H1 (cell line): ENCODE data around the gene CCDC9B. TPM values are rescaled to one million over a fixed set of nuclear protein-coding genes. Genes with fewer than 3 reads are reported as not detected.

Experiments
- CTCF ChIA-PET: fragments of 300-600 bp; sonication (Branson Sonifier 250); formaldehyde crosslinking; loops from one replicate; lab custom pipeline; 2021; ENCODE audit not compliant: partially characterized antibody; lab: Charles Lee
- POLR2A ChIA-PET: fragments of 300-600 bp; sonication (Branson Sonifier 250); formaldehyde crosslinking; loops from one replicate; lab custom pipeline; 2021; ENCODE audit warnings: inconsistent platforms; ENCODE audit not compliant: partially characterized antibody; lab: Charles Lee
- DNase-seq, 2 experiments: peaks; one replicate each; pipeline versions ENCODE4 v3.0.0 to v3.0.0-alpha.2; 2010 to 2022; ENCODE audit warnings: low spot score in 2 of 2, low read depth in 1 of 2, mixed read lengths in 1 of 2
- FAIRE-seq: peaks from 2 replicates; lab custom pipeline; 2011; peaks lifted over from hg19 to GRCh38; lab: Jason Lieb, UNC
- H2AFZ ChIP-seq: 2 replicates; pipeline ENCODE4 v1.8.1; 2012; ENCODE audit warnings: low read length, inconsistent platforms
- H2AK5ac ChIP-seq: 2 replicates; pipeline ENCODE4 v1.6.1; 2013; ENCODE audit warnings: low read depth, low read length
- H2BK120ac ChIP-seq: replicated peaks from 2 replicates; pipeline ENCODE3; 2013; ENCODE audit warnings: low read depth, low read length, inconsistent platforms
- H2BK12ac ChIP-seq: 2 replicates; pipeline ENCODE4 v1.6.1; 2013; ENCODE audit warnings: low read depth, low read length
- H2BK15ac ChIP-seq: 2 replicates; pipeline ENCODE4 v1.6.1; 2013; ENCODE audit warnings: low read length
- H2BK20ac ChIP-seq: 2 replicates; pipeline ENCODE4 v1.6.1; 2013; ENCODE audit warnings: low read length
- H2BK5ac ChIP-seq: 2 replicates; pipeline ENCODE4 v1.6.1; 2013; ENCODE audit warnings: low read depth, low read length
- H3K14ac ChIP-seq: 2 replicates; pipeline ENCODE4 v1.6.1; 2013; ENCODE audit warnings: inconsistent platforms; ENCODE audit not compliant: insufficient read length
- H3K18ac ChIP-seq: 2 replicates; pipeline ENCODE4 v1.6.1; 2013; ENCODE audit warnings: low read length; ENCODE audit errors: extremely low read depth
- H3K23ac ChIP-seq: 2 replicates; pipeline ENCODE4 v1.6.1; 2013; ENCODE audit warnings: inconsistent platforms; ENCODE audit not compliant: insufficient read length
- H3K23me2 ChIP-seq: 2 replicates; pipeline ENCODE4 v1.6.1; 2013; ENCODE audit warnings: low read depth, low read length
- H3K27ac ChIP-seq: 2 replicates; pipeline ENCODE4 v1.6.1; 2011; ENCODE audit warnings: low read depth, low read length, inconsistent platforms
- H3K27me3 ChIP-seq, 4 experiments: replicated peaks in 1 of 4; 1 replicate in 1 of 4; 2 replicates in 3 of 4; pipeline versions ENCODE4 v1.6.1 to v1.8.1; 2011 to 2013; ENCODE audit warnings: low read length in 3 of 4, mild to moderate bottlenecking in 3 of 4, inconsistent platforms in 2 of 4, mixed read lengths in 2 of 4, moderate library complexity in 1 of 4; ENCODE audit not compliant: control insufficient read depth in 3 of 4, insufficient read depth in 3 of 4; ENCODE audit errors: extremely low read depth in 1 of 4
- H3K36me3 ChIP-seq, 4 experiments: 2 replicates each; pipeline versions ENCODE4 v1.6.1 to v1.8.1; 2011 to 2013; ENCODE audit warnings: mild to moderate bottlenecking in 4 of 4, low read length in 3 of 4, moderate library complexity in 2 of 4, control low read depth in 1 of 4, inconsistent platforms in 1 of 4; ENCODE audit not compliant: insufficient read depth in 4 of 4, control insufficient read depth in 2 of 4
- H3K4ac ChIP-seq: replicated peaks from 2 replicates; pipeline ENCODE3; 2013; ENCODE audit warnings: low read length, low read depth, mixed read lengths, inconsistent platforms; ENCODE audit not compliant: insufficient read length
- H3K4me1 ChIP-seq, 4 experiments: replicated peaks in 1 of 4; 1 replicate in 1 of 4; 2 replicates in 3 of 4; pipeline versions ENCODE4 v1.6.1 to v1.8.1; 2011 to 2013; ENCODE audit warnings: low read length in 3 of 4, inconsistent platforms in 2 of 4, mixed read lengths in 1 of 4; ENCODE audit not compliant: insufficient read depth in 4 of 4, control insufficient read depth in 3 of 4
- H3K4me2 ChIP-seq, 2 experiments: 2 replicates each; pipeline versions ENCODE4 v1.6.1 to v1.8.1; 2011 to 2013; ENCODE audit warnings: low read depth in 2 of 2, low read length in 2 of 2, control low read depth in 1 of 2, inconsistent platforms in 1 of 2, mild to moderate bottlenecking in 1 of 2; ENCODE audit not compliant: insufficient read depth in 1 of 2
- H3K4me3 ChIP-seq, 4 experiments: fragments of 200-600, 300-600 bp in 1 of 4; sonication (generic), shearing (Covaris generic), sonication (Bioruptor Twin) in 1 of 4; 2 replicates each; pipeline versions ENCODE4 v1.5.1 to v1.8.1; 2011 to 2016; ENCODE audit warnings: low read length in 4 of 4, low read depth in 3 of 4, control low read depth in 2 of 4, inconsistent platforms in 2 of 4, mild to moderate bottlenecking in 2 of 4, mixed read lengths in 1 of 4, moderate library complexity in 1 of 4; ENCODE audit not compliant: insufficient read depth in 2 of 4; ENCODE audit errors: extremely low read depth in 1 of 4
- H3K56ac ChIP-seq: replicated peaks from 2 replicates; pipeline ENCODE3; 2013; ENCODE audit warnings: low read depth, mild to moderate bottlenecking, mixed read lengths, low read length, inconsistent platforms; ENCODE audit not compliant: insufficient read length
- H3K79me1 ChIP-seq: 2 replicates; pipeline ENCODE4 v1.6.1; 2013; ENCODE audit warnings: low read depth, low read length, control low read depth
- H3K79me2 ChIP-seq, 2 experiments: 2 replicates each; pipeline versions ENCODE4 v1.6.1 to v1.8.1; 2012 to 2013; ENCODE audit warnings: low read length in 2 of 2, mild to moderate bottlenecking in 2 of 2, inconsistent platforms in 1 of 2; ENCODE audit not compliant: insufficient read depth in 2 of 2, control insufficient read depth in 1 of 2
- H3K9ac ChIP-seq, 4 experiments: replicated peaks in 1 of 4; 1 replicate in 1 of 4; 2 replicates in 3 of 4; pipeline versions ENCODE4 v1.6.1 to v1.8.1; 2011 to 2013; ENCODE audit warnings: low read depth in 3 of 4, low read length in 3 of 4, control low read depth in 2 of 4, mild to moderate bottlenecking in 2 of 4, moderate library complexity in 2 of 4, inconsistent platforms in 1 of 4; ENCODE audit errors: extremely low read depth in 1 of 4
- H3K9me3 ChIP-seq, 2 experiments: 2 replicates each; pipeline versions ENCODE4 v1.6.1 to v1.8.1; 2012 to 2013; ENCODE audit warnings: mild to moderate bottlenecking in 2 of 2, moderate library complexity in 2 of 2, control low read depth in 1 of 2, inconsistent platforms in 1 of 2, low read depth in 1 of 2, low read length in 1 of 2, mixed read lengths in 1 of 2; ENCODE audit not compliant: insufficient read depth in 2 of 2
- H4K20me1 ChIP-seq, 2 experiments: replicated peaks in 1 of 2; 2 replicates each; pipeline versions ENCODE3 to v1.8.1; 2011 to 2013; ENCODE audit warnings: inconsistent platforms in 2 of 2, low read length in 2 of 2, mild to moderate bottlenecking in 1 of 2; ENCODE audit not compliant: insufficient read depth in 2 of 2, control insufficient read depth in 1 of 2
- H4K5ac ChIP-seq: 2 replicates; pipeline ENCODE4 v1.6.1; 2013; ENCODE audit warnings: low read length, low read depth, mixed read lengths, inconsistent platforms; ENCODE audit not compliant: insufficient read length
- H4K8ac ChIP-seq: 2 replicates; pipeline ENCODE4 v1.8.0; 2013; ENCODE audit warnings: mild to moderate bottlenecking, moderate library complexity, low read length, inconsistent platforms; ENCODE audit not compliant: insufficient read depth; ENCODE audit errors: extremely low read depth
- H4K91ac ChIP-seq: replicated peaks from 2 replicates; pipeline ENCODE3; 2013; ENCODE audit warnings: low read length, mixed read lengths, inconsistent platforms; ENCODE audit not compliant: insufficient read length
- BACH1 ChIP-seq: IDR thresholded peaks from 2 replicates; pipeline ENCODE4 v1.6.1; 2012; ENCODE audit warnings: low read length, improper control_type of control experiment
- BCL11A ChIP-seq, 2 experiments: IDR thresholded peaks; one replicate each; pipeline ENCODE4 v1.6.1; 2011; ENCODE audit warnings: low read depth in 2 of 2, low read length in 2 of 2, mild to moderate bottlenecking in 2 of 2
- BRCA1 ChIP-seq: IDR thresholded peaks from 2 replicates; pipeline ENCODE4 v1.6.1; 2012; ENCODE audit warnings: low read depth, low read length, improper control_type of control experiment
- GABPA ChIP-seq: IDR thresholded peaks from 2 replicates; pipeline ENCODE4 v1.6.1; 2011; ENCODE audit warnings: mild to moderate bottlenecking, low read length, moderate library complexity, borderline replicate concordance; ENCODE audit not compliant: insufficient read depth
- HDAC2 ChIP-seq, 2 experiments: fragments of 300-600 bp in 1 of 2; sonication (generic) in 1 of 2; IDR thresholded peaks; 2 replicates each; pipeline ENCODE4 v1.6.1; 2011 to 2012; ENCODE audit warnings: low read depth in 2 of 2, low read length in 2 of 2, mild to moderate bottlenecking in 2 of 2, moderate library complexity in 2 of 2, borderline replicate concordance in 1 of 2, inconsistent platforms in 1 of 2
- KDM1A ChIP-seq: fragments of 200-600, 300-600 bp; sonication (generic); IDR thresholded peaks from 2 replicates; pipeline ENCODE4 v1.7.1; 2016; ENCODE audit warnings: mild to moderate bottlenecking, low read length, borderline replicate concordance
- KDM4A ChIP-seq: IDR thresholded peaks from one replicate; pipeline ENCODE4 v1.7.1; 2012; ENCODE audit warnings: low read depth, mild to moderate bottlenecking, moderate library complexity, low read length, inconsistent platforms; ENCODE audit not compliant: severe bottlenecking
- POLR2AphosphoS5 ChIP-seq: IDR thresholded peaks from 2 replicates; pipeline ENCODE4 v1.6.1; 2011; ENCODE audit warnings: low read depth, low read length
- POU5F1 ChIP-seq: IDR thresholded peaks from 2 replicates; pipeline ENCODE4 v1.6.1; 2011; ENCODE audit warnings: low read depth, mild to moderate bottlenecking, low read length, moderate library complexity
- RNF2 ChIP-seq: fragments of 200-900, 300-1000 bp; sonication (generic); IDR thresholded peaks from 2 replicates; pipeline ENCODE4 v1.7.1; 2016; ENCODE audit warnings: borderline replicate concordance, low read depth, mild to moderate bottlenecking, antibody characterized with exemption, low read length; ENCODE audit not compliant: poor library complexity, severe bottlenecking; ENCODE audit errors: missing control alignments
- SIN3A ChIP-seq, 2 experiments: IDR thresholded peaks in 1 of 2; conservative IDR thresholded peaks in 1 of 2; 2 replicates each; pipeline ENCODE4 v1.6.1; 2011 to 2012; ENCODE audit warnings: low read length in 2 of 2, improper control_type of control experiment in 1 of 2, low read depth in 1 of 2, mild to moderate bottlenecking in 1 of 2
- SP1 ChIP-seq: IDR thresholded peaks from 2 replicates; pipeline ENCODE4 v1.6.1; 2011; ENCODE audit warnings: low read depth, low read length
- SP2 ChIP-seq: IDR thresholded peaks from 2 replicates; pipeline ENCODE4 v1.6.1; 2012; ENCODE audit warnings: mild to moderate bottlenecking, low read length, inconsistent platforms
- SP4 ChIP-seq: IDR thresholded peaks from 2 replicates; pipeline ENCODE4 v1.6.1; 2012; ENCODE audit warnings: low read length, inconsistent platforms
- WGBS, 2 experiments: shearing (Covaris generic) in 1 of 2; methylation state at CpG; one replicate each; pipeline versions ENCODE4 v1.1.6 to v1.1.7; 2013 to 2015; ENCODE audit warnings: low lambda C conversion rate in 2 of 2, mixed read lengths in 2 of 2, inconsistent platforms in 1 of 2, low coverage in 1 of 2, missing lambda C conversion rate in 1 of 2; ENCODE audit not compliant: insufficient replicate concordance in 2 of 2, insufficient coverage in 1 of 2, insufficient read length in 1 of 2; ENCODE audit errors: extremely low coverage in 1 of 2, missing lambda C conversion rate in 1 of 2; 5-methylcytosine and 5-hydroxymethylcytosine counted together
- polyA plus RNA-seq, 7 experiments: library from polyadenylated mRNA; depleted of rRNA in 3 of 7; stranded (reverse) in 5 of 7; unstranded in 2 of 7; fragments of >200 nt in 5 of 7; fragments of 200-250 nt in 2 of 7; gene quantifications; 1 replicate in 5 of 7; 2 replicates in 1 of 7; 4 replicates in 1 of 7; pipeline versions ENCODE4 v1.2.1 to v1.2.3, GENCODE V29; 2011 to 2013; ENCODE audit warnings: missing spikeins in 2 of 7, mixed read lengths in 2 of 7
- total RNA-seq: library from RNA; stranded (reverse); fragmentation: NEBNext Ultra II Directional; extraction: Animal tissue kit (Norgen Biotek cat#: 25700); gene quantifications from 2 replicates; pipeline ENCODE4 v1.2.1, GENCODE V29; 2021

CCDC9B gene
- total and polyA plus RNA-seq, 2 of the 8 experiments (the other 6 are each of a cell fraction or from before 2014, with no cell fraction given) = 0.45 to 0.78 TPM

- no peak overlapping the region for H3K4ac ChIP-seq
- no peak overlapping the region for H2BK12ac ChIP-seq
- no peak overlapping the region for H3K18ac ChIP-seq
- peaks cover 6% of the 10 kb centered on the region; the same call in 1 of the 2 replicates for H3K23me2 ChIP-seq
- no peak overlapping the region for H4K91ac ChIP-seq
- H3K79me1 ChIP-seq = peaks cover 6% of the 10 kb centered on the region
- H3K9ac ChIP-seq = no peak overlapping the region
- no peak overlapping the region for H3K56ac ChIP-seq
- ChIA-PET CTCF (interaction anchor here (1.1 to 5.1 kb wide), 5 partner anchors 10 to 41 kb away, joined by 4 to 49 read pairs (median 6); no protein-coding TSS in a partner anchor), POLR2A (interaction anchor here (1.1 kb wide), 1 partner anchor 10 kb away, joined by 4 read pairs; no protein-coding TSS in a partner anchor)
- peaks cover 0 to 11% of the 10 kb centered on the region in 2 experiments; a peak in 2 of 4 replicates for H3K79me2 ChIP-seq
- no peak overlapping the region for H2AFZ ChIP-seq
- H2BK120ac ChIP-seq = no peak overlapping the region
- DNase-seq (no peak), FAIRE-seq (no peak)
- 100% methylated on average over 4 of the region's 4 CpGs; no CpG with 5 or more reads in 1 of the 2 experiments for WGBS, 2 experiments
- H2AK5ac ChIP-seq = no peak overlapping the region
- no peaks in the 10 kb centered on the region for H3K27me3 ChIP-seq
- H3K4me2 ChIP-seq = no peak overlapping the region
- H3K14ac ChIP-seq = no peak overlapping the region
- H3K36me3 ChIP-seq = no peaks in the 10 kb centered on the region
- no peaks in the 10 kb centered on the region for H3K9me3 ChIP-seq
- H3K27ac ChIP-seq = no peak overlapping the region
- no peak overlapping the region for H4K8ac ChIP-seq
- peaks cover 2 to 8% (median 4%) of the 10 kb centered on the region in 4 experiments; a peak in 4 of 7 replicates for H3K4me1 ChIP-seq
- no peak overlapping the region for H2BK15ac ChIP-seq
- no peak overlapping the region for H3K23ac ChIP-seq
- no peak overlapping the region for H4K5ac ChIP-seq
- H2BK5ac ChIP-seq = no peak overlapping the region
- H3K4me3 ChIP-seq = no peak overlapping the region
- no peak overlapping the region for H2BK20ac ChIP-seq
- no peaks in the 10 kb centered on the region for H4K20me1 ChIP-seq
- TF ChIP-seq POLR2AphosphoS5 (no peak), BACH1 (no peak), SP4 (no peak), SP2 (no peak), GABPA (no peak), KDM4A (no peak), KDM1A (no peak), POU5F1 (no peak), SIN3A (conservative IDR thresholded peaks at IDR 0.05 in 1 of 2, IDR thresholded peaks at IDR 0.05 in 1 of 2; ENCODE audit: low read depth in 1 of 2, low read length in 2 of 2) (no peak), BRCA1 (no peak), RNF2 (no peak), BCL11A (IDR thresholded peaks at IDR 0.05; ENCODE audit: low read depth in 2 of 2, low read length in 2 of 2) (no peak), SP1 (no peak), HDAC2 (IDR thresholded peaks at IDR 0.05; ENCODE audit: borderline replicate concordance in 1 of 2, low read depth in 2 of 2, low read length in 2 of 2) (no peak)
Measured at GRCh38 chr15:40379374-40379773, 38.6 kb upstream of the CCDC9B start.
